B cell (primary cell): Measurements from ENCODE around the gene ENO1.

Source experiments
- EZH2 ChIP-seq: IDR thresholded peaks from 2 replicates; pipeline ENCODE4 v1.6.1; 2012; ENCODE audit warnings: borderline replicate concordance, low read depth, mild to moderate bottlenecking, moderate library complexity, low read length; ENCODE audit not compliant: insufficient read depth, poor library complexity, severe bottlenecking
- TF ChIP-seq, protein P1 (sequence below): fragments of 200-600 bp; IDR thresholded peaks from one replicate; pipeline ENCODE4 v1.8.0; 2022; ENCODE audit warnings: antibody characterized with exemption, mild to moderate bottlenecking

DNA sequence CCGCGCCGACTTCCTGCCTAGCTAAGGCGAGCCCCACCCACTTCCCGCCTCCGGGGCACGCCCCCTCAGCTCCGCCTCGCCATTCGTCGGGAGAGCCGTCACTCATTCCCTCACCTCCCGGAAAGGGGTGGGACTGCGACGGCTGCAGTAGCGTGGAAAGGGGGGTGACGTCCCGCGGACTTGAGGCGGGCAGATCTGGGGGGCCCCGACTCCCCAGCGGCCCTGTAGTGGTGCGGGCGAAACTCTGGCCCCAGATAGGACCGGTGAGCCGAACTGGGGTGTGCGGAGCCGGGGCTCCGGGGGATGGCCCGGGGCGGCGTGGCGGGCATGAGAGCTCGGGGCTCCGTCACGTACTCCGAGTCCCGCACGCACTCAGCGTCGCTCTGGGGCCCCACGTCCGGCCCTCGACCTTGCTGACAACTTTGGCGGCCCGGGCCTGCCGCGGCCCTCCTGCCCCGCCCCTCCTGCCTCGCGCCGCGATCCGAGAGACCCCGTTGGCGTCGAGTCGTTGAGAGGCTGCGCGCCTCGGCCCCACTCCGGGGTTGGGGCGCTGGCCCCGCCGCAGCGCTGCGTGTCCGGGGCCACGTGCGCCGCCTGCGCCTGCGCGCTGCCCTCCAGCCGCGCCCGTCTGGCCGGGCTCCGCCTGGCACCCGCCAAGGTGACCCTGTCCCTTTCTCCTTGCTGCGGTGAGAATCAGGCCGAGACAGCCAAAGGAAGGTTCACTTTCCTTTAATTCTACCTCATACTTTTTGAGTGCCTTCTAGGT is 395 bp upstream of the ENO1 start:
- no peak for TF ChIP-seq EZH2
- TF ChIP-seq, protein P1, sequence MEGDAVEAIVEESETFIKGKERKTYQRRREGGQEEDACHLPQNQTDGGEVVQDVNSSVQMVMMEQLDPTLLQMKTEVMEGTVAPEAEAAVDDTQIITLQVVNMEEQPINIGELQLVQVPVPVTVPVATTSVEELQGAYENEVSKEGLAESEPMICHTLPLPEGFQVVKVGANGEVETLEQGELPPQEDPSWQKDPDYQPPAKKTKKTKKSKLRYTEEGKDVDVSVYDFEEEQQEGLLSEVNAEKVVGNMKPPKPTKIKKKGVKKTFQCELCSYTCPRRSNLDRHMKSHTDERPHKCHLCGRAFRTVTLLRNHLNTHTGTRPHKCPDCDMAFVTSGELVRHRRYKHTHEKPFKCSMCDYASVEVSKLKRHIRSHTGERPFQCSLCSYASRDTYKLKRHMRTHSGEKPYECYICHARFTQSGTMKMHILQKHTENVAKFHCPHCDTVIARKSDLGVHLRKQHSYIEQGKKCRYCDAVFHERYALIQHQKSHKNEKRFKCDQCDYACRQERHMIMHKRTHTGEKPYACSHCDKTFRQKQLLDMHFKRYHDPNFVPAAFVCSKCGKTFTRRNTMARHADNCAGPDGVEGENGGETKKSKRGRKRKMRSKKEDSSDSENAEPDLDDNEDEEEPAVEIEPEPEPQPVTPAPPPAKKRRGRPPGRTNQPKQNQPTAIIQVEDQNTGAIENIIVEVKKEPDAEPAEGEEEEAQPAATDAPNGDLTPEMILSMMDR: peak; percentile 59
